KMS-11 (cell line): Measurements from ENCODE around the gene LRRC71.

Experiments
- H2AFZ ChIP-seq: fragments of 200-600 bp; sonication (generic); 2 replicates; pipeline ENCODE4 v1.6.1; 2016; ENCODE audit warnings: antibody characterized with exemption, mixed run types, low read depth
- H3K27ac ChIP-seq: fragments of 200-600 bp; sonication (generic); 2 replicates; pipeline ENCODE4 v1.6.1; 2016; ENCODE audit warnings: mild to moderate bottlenecking, mixed run types
- H3K27me3 ChIP-seq: fragments of 200-600 bp; sonication (generic); 2 replicates; pipeline ENCODE4 v1.6.1; 2017; ENCODE audit warnings: mild to moderate bottlenecking, low read depth, mixed run types, moderate library complexity; ENCODE audit not compliant: insufficient read depth
- H3K36me3 ChIP-seq: fragments of 200-600 bp; sonication (generic); 2 replicates; pipeline ENCODE4 v1.6.1; 2017; ENCODE audit warnings: mild to moderate bottlenecking, mixed run types; ENCODE audit not compliant: insufficient read depth
- H3K4me1 ChIP-seq: fragments of 200-600 bp; sonication (generic); 2 replicates; pipeline ENCODE4 v1.6.1; 2016; ENCODE audit warnings: mild to moderate bottlenecking, low read depth, mixed run types; ENCODE audit not compliant: poor library complexity, severe bottlenecking
- H3K4me2 ChIP-seq: fragments of 200-600 bp; sonication (generic); 2 replicates; pipeline ENCODE4 v1.7.0; 2016; ENCODE audit warnings: mild to moderate bottlenecking, mixed run types
- H3K4me3 ChIP-seq: fragments of 200-600 bp; sonication (generic); IDR thresholded peaks from 2 replicates; pipeline ENCODE4 v1.6.1; 2017; ENCODE audit warnings: low read depth, low read length, mixed read lengths; ENCODE audit not compliant: insufficient read depth
- H3K79me2 ChIP-seq: fragments of 200-600 bp; sonication (generic); 2 replicates; pipeline ENCODE4 v1.6.1; 2016; ENCODE audit warnings: low read depth, mixed run types; ENCODE audit not compliant: insufficient read depth
- H3K9ac ChIP-seq: fragments of 200-600 bp; sonication (generic); 2 replicates; pipeline ENCODE4 v1.6.1; 2016; ENCODE audit warnings: mild to moderate bottlenecking, mixed run types
- H4K20me1 ChIP-seq: fragments of 200-600 bp; sonication (generic); 2 replicates; pipeline ENCODE4 v1.6.1; 2016; ENCODE audit warnings: mild to moderate bottlenecking, mixed run types; ENCODE audit not compliant: insufficient read depth
- TF ChIP-seq, protein P1 (sequence below): fragments of 200-600 bp; sonication (generic); conservative IDR thresholded peaks from 2 replicates; pipeline ENCODE4 v1.6.1; 2017; ENCODE audit warnings: low read depth, mild to moderate bottlenecking, antibody characterized with exemption, low read length, moderate library complexity, mixed read lengths

LRRC71 gene

DNA sequence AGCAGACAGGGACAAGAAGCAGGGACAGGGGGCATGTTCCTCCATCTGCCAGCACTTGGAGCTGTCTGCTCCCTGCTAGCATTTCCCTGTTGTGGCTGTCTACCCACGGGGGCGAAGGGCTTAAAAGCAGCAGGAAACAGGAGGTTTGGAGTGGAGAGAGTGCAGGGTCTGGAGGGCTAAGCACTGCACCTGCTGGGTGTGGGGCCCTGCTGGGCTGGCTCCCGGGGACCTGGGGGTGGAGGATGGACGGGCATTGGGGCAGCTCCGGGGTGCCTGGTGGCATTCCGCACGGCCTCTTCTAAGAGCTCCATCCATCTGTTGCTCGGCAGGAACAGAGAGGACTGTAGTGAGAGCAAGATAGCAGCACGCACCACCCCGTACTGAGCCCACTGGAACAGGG is 21.2 kb downstream of the LRRC71 start:
- no peak overlapping the region for H3K9ac ChIP-seq
- H3K4me1 ChIP-seq = no peaks in the 10 kb centered on the region
- no peak overlapping the region for H2AFZ ChIP-seq
- no peak overlapping the region for H3K4me2 ChIP-seq
- H4K20me1 ChIP-seq = no peaks in the 10 kb centered on the region
- TF ChIP-seq, protein P1, sequence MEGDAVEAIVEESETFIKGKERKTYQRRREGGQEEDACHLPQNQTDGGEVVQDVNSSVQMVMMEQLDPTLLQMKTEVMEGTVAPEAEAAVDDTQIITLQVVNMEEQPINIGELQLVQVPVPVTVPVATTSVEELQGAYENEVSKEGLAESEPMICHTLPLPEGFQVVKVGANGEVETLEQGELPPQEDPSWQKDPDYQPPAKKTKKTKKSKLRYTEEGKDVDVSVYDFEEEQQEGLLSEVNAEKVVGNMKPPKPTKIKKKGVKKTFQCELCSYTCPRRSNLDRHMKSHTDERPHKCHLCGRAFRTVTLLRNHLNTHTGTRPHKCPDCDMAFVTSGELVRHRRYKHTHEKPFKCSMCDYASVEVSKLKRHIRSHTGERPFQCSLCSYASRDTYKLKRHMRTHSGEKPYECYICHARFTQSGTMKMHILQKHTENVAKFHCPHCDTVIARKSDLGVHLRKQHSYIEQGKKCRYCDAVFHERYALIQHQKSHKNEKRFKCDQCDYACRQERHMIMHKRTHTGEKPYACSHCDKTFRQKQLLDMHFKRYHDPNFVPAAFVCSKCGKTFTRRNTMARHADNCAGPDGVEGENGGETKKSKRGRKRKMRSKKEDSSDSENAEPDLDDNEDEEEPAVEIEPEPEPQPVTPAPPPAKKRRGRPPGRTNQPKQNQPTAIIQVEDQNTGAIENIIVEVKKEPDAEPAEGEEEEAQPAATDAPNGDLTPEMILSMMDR = no peak
- no peak overlapping the region for H3K4me3 ChIP-seq
- H3K27ac ChIP-seq = no peak overlapping the region
- H3K27me3 ChIP-seq = no peaks in the 10 kb centered on the region
- H3K36me3 ChIP-seq = no peaks in the 10 kb centered on the region
- no peaks in the 10 kb centered on the region for H3K79me2 ChIP-seq

DNA sequence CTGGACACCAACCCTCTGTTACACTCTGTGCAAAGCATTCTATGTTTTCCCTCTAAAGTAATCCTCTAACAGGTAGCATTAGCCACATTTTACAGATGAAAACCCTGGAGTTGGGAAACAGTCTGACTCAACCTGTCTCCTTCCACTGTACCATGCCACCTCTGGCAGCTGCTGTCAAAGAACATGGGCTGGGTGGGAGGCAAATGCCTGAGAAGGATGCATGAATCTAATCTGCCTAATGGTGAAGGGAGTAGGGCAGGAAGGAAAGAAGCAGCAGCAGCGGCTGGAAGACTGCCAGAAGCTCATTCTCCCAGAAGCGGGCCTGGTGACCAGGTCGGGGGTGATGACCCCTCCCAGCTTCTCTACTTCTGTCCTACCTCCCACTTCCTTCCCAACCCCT is 21.7 kb downstream of the LRRC71 start:
- no peak overlapping the region for H3K27ac ChIP-seq
- no peaks in the 10 kb centered on the region for H3K27me3 ChIP-seq
- H4K20me1 ChIP-seq = no peaks in the 10 kb centered on the region
- H3K4me3 ChIP-seq = no peak overlapping the region
- H3K9ac ChIP-seq = no peak overlapping the region
- no peak overlapping the region for H3K4me2 ChIP-seq
- H3K36me3 ChIP-seq = no peaks in the 10 kb centered on the region
- H3K4me1 ChIP-seq = no peaks in the 10 kb centered on the region
- H2AFZ ChIP-seq = no peak overlapping the region
- TF ChIP-seq, protein P1 = no peak
- no peaks in the 10 kb centered on the region for H3K79me2 ChIP-seq

DNA sequence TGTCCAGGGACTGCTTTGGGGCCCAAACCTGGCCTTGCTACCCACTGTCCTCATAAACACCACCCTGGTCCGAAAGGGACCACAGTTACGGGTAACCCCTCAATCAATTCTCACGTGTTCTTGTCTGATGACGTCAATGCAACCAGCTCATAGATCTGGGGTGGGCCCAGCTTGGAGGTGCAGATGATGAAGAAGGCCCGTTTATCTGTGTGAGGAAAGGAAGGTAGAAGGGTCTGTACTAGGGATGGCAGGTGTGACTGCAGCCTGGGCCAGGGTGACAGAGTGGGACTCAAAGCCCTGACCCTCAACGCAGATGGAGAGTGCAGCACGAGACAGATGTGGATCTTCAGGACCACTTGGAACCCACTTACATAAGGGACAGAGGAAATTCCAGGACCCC is 22.1 kb downstream of the LRRC71 start:
- H4K20me1 ChIP-seq = no peaks in the 10 kb centered on the region
- H2AFZ ChIP-seq = no peak overlapping the region
- TF ChIP-seq, protein P1 = no peak
- H3K27me3 ChIP-seq = no peaks in the 10 kb centered on the region
- H3K4me3 ChIP-seq = no peak overlapping the region
- H3K27ac ChIP-seq = no peak overlapping the region
- no peaks in the 10 kb centered on the region for H3K4me1 ChIP-seq
- no peak overlapping the region for H3K9ac ChIP-seq
- H3K36me3 ChIP-seq = no peaks in the 10 kb centered on the region
- no peak overlapping the region for H3K4me2 ChIP-seq
- no peaks in the 10 kb centered on the region for H3K79me2 ChIP-seq

DNA sequence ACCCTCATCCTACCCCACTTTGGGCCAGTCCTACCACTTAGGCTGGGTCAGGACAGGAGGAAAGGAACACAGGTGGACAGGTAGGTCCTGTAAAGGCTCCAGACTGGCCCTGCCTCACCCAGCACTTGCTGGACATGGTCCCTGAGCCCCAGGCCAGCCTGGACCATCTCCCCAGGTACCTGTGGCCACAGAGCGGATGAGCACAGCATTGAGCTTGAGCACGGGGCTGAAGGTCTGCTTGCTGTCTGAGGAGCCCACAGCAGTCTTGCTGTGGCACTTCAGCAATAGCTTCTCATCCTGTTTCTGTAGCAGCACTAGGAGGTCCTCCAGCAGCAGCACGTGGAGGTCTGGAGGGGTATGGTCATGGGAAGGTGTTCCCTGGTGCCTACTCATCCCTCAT is 23.3 kb downstream of the LRRC71 start:
- Histone ChIP-seq H3K4me3 (no peak overlapping the region), H2AFZ (no peak overlapping the region), H3K27ac (no peak overlapping the region), H3K36me3 (no peaks in the 10 kb centered on the region), H4K20me1 (no peaks in the 10 kb centered on the region), H3K4me2 (no peak overlapping the region), H3K79me2 (no peaks in the 10 kb centered on the region), H3K9ac (no peak overlapping the region), H3K4me1 (no peaks in the 10 kb centered on the region), H3K27me3 (no peaks in the 10 kb centered on the region)
- TF ChIP-seq, protein P1 = no peak

DNA sequence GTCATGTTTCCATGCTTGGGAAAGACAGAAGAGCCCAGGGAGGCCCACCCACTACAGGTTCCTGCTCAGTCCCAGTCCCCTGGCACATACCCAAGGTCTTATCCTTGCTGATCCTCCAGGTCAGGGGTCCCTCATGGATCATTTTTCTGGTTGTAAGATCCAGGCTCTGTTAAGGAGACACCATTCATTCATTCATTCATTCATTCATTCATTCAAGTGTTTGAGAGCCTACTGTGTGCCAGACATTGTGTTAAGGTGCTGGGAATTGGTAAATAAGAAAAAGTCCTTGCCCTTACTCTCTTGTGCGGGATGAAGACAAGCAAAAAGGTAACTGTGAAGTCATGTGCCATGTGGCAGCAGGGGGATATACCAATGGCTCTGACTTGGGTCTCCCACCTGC is 23.8 kb downstream of the LRRC71 start:
- Histone ChIP-seq H3K4me1 (no peaks in the 10 kb centered on the region), H3K4me2 (no peak overlapping the region), H3K4me3 (no peak overlapping the region), H3K79me2 (no peaks in the 10 kb centered on the region), H3K36me3 (no peaks in the 10 kb centered on the region), H3K27me3 (no peaks in the 10 kb centered on the region), H4K20me1 (no peaks in the 10 kb centered on the region), H2AFZ (no peak overlapping the region), H3K27ac (no peak overlapping the region), H3K9ac (no peak overlapping the region)
- TF ChIP-seq, protein P1 = no peak
